Activated CD4-positive, CD25-positive, alpha-beta regulatory T cell treated with anti-CD3 and anti-CD28 coated beads, Interleukin-2, amount 50 U/mL, for 16 hours (primary cell): Measurements from ENCODE around the gene GCN1.
"Not testable (repeated sequence)": the region's sequence is repeated elsewhere in the genome, so short reads cannot be mapped to it uniquely, and the experiment has no call there.

Experiments
- DNase-seq: peaks from one replicate; pipeline ENCODE4 v3.0.0-alpha.2; 2020; ENCODE audit warnings: low read depth, low spot score

The GCN1 gene

GRCh38 chr12:120214626-120215356 lies 20.3 kb upstream of the GCN1 start:
- DNase-seq: no peak

GRCh38 chr12:120213758-120214157 lies 19.2 kb upstream of the GCN1 start:
- no peak for DNase-seq

- DNase-seq: not testable (repeated sequence)
Observed at GRCh38 chr12:120213182-120213581, 18.7 kb upstream of the GCN1 start.

- DNase-seq: no peak
Observed at GRCh38 chr12:120212301-120212700, 17.8 kb upstream of the GCN1 start.

GRCh38 chr12:120211904-120212283 lies 17.4 kb upstream of the GCN1 start:
- no peak for DNase-seq

GRCh38 chr12:120211243-120211903 lies 16.9 kb upstream of the GCN1 start:
- no peak for DNase-seq

- DNase-seq: no peak
Observed at GRCh38 chr12:120209851-120210250, 15.3 kb upstream of the GCN1 start.

- no peak for DNase-seq
Observed at GRCh38 chr12:120207227-120207626, 12.7 kb upstream of the GCN1 start.

- DNase-seq: not testable (repeated sequence)
Observed at GRCh38 chr12:120206781-120207180, 12.3 kb upstream of the GCN1 start.

- DNase-seq: no peak
Observed at GRCh38 chr12:120206228-120206627, 11.7 kb upstream of the GCN1 start.

GRCh38 chr12:120204171-120204570 lies 9.7 kb upstream of the GCN1 start:
- no peak for DNase-seq

- no peak for DNase-seq
Observed at GRCh38 chr12:120200364-120200800, 5.9 kb upstream of the GCN1 start.

- no peak for DNase-seq
Observed at GRCh38 chr12:120199595-120200306, 5.2 kb upstream of the GCN1 start.

GRCh38 chr12:120199025-120199424 lies 4.5 kb upstream of the GCN1 start:
- no peak for DNase-seq

- no peak for DNase-seq
Observed at GRCh38 chr12:120197542-120197887, 3.0 kb upstream of the GCN1 start.

GRCh38 chr12:120196817-120197541 lies 2.5 kb upstream of the GCN1 start:
- not testable (repeated sequence) for DNase-seq

- DNase-seq: no peak
Observed at GRCh38 chr12:120196363-120196762, 1.8 kb upstream of the GCN1 start.

GRCh38 chr12:120194226-120194533 lies 335 bp downstream of the GCN1 start:
- no peak for DNase-seq

GRCh38 chr12:120193286-120193685 lies 1.2 kb downstream of the GCN1 start:
- not testable (repeated sequence) for DNase-seq

- no peak for DNase-seq
Observed at GRCh38 chr12:120190985-120191480, 3.5 kb downstream of the GCN1 start.

GRCh38 chr12:120190386-120190785 lies 4.1 kb downstream of the GCN1 start:
- no peak for DNase-seq

GRCh38 chr12:120186654-120187053 lies 7.9 kb downstream of the GCN1 start:
- DNase-seq: no peak
